HG03196 (cell line): ENCODE measurements around the gene ZNF385B.

Experiments
- ATAC-seq: cut with Tn5 transposase; IDR thresholded peaks from one replicate; pipeline ENCODE4 v1.9.1; 2021; ENCODE audit not compliant: unreplicated experiment

The ZNF385B gene

DNA sequence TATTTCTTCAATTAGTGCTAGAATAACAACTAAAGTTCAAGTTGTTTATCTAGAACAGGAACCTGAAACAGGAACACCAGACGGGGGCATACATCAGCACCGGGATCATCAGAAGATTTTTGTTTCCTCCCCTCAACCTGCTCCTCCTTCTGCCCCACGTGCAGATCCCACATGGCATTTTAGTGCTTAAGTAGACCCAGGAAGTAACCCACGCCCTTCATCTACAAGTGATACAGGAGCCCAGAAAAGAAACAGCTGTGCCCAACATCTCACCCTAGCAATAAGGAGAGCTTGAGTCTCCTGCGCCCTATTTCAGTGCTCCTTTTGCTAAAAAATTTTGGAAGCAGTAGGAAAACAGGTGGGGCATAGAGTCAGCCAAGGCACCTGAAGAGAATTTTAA, 5.2 kb downstream of the ZNF385B start:
- ATAC-seq, result no peak

- no peak for ATAC-seq
Observed at GRCh38 chr2:179855673-179856072, 5.7 kb downstream of the ZNF385B start.

DNA sequence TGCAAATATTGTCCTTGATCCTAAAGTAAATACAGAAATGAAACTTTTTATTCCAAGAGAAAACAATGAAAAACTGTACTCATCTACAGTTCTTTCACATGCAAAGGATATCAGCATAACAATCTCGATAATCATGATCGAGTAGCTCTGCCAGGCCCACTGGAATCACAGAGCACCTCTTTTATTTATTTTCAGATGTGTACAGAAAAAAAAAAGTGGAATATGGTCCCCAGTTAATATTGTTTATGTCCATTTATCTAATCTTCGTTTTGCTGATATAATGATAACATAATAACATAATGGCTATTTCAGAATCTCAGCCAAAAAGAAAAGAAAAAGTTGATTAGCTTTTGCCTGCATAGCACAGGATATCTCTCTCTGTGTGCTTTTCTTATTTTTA, 6.5 kb downstream of the ZNF385B start:
- ATAC-seq, result no peak

- no peak for ATAC-seq
Observed at GRCh38 chr2:179853108-179853507, 8.3 kb downstream of the ZNF385B start.

- ATAC-seq, result no peak
Observed at GRCh38 chr2:179850188-179850587, 11.2 kb downstream of the ZNF385B start.

- no peak for ATAC-seq
Observed at GRCh38 chr2:179849719-179850118, 11.7 kb downstream of the ZNF385B start.

GRCh38 chr2:179843541-179843940, 17.9 kb downstream of the ZNF385B start:
- no peak for ATAC-seq

DNA sequence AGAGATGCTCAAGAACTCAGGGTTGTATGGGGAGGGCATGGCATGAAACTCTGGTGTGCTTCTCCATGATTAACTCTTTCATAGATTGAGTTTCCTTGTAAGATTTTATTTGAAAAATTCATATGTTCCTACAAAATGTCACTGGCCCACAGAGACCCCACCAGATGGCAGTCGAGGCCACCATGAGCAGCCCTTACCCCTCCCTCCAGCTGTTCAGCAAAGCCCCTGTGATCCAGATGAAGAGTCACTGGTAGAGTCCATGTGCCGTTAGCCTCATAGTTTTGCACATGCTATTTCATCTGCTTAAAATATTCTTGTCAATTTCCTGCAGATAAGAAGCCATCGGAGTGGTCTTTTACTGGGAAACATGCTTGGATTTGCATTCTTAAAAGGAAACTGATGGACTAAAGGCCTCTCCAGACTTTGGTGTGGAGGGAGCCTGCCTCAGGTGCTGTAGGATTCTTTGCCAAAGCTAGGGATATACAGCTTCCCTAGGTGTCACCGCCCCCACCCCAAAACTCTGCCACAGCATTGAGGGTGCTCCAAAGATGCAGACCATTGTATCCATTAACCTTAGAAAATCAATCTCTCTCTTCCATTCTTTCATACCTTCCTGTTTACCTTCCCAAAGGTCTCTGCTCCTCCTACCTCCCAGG, 18.8 kb downstream of the ZNF385B start:
- ATAC-seq, result no peak

DNA sequence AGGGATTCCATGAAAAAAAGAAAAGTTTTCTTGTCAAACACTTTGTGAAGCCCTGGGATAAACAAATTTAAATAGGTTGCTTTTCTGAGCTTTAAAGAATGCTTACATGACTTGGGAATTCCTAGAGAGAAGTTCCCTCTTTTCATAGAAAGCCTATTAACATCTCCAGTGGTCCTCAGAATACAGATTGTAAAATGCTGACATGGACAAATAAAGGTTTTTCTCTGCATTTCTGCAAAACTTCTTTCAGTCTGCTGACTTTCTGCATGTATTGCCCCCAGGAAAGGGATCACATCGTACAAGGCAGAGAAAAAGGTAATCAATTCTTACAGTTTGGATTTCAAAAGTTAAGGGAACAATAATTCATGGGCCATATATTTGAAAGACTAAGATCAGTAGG, 20.6 kb downstream of the ZNF385B start:
- no peak for ATAC-seq

DNA sequence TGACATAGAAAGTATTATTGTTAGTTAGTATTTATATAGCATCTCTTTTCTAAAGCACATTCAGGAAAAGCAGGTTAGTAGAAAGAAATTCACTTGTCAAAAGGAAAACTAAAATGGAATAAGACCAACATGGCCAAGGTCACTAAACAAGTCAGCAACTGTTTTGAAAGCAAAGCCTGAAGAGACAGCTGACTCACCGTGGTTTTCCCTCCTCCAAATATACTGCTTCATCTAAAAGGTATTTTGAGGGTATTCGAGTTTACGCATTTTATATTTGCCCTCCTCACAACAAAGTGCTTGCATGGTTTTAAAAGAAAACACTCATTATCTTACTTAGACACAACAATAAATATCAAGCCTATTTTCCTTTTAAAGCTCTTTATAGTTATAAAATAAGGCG, 24.0 kb downstream of the ZNF385B start:
- ATAC-seq, result no peak

DNA sequence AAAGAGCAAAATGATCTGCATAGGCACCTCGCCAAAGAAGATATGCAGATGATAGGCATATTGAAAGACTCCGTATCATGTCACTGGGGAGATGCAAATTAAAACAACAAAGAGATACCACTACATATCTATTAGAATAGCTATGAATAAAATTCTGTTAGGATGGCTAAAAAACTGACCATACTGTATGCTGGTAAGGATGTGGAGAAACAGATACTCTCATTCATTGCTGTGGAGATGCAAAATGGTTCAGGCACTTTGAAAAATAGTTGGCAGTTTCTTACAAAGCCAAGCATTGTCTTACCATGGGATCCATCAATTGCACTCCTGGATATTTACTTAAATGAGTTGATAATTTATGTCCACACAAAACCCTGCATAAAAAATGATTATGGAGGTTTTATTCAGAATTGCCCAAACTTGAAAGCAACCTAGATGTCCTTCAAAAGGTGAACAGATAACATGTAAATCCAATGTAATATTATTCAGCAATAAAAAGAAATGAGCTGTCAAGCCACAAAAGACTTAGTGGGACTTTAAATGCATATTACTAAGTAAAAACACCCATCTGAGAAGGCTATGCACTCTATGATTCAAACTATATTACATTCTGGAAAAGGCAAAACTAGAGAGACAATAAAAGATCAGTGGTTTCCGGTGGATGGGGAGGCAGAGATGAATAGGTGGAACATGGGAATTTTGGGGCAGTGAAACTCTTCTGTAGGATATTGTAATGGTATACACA, 31.2 kb downstream of the ZNF385B start:
- no peak for ATAC-seq

DNA sequence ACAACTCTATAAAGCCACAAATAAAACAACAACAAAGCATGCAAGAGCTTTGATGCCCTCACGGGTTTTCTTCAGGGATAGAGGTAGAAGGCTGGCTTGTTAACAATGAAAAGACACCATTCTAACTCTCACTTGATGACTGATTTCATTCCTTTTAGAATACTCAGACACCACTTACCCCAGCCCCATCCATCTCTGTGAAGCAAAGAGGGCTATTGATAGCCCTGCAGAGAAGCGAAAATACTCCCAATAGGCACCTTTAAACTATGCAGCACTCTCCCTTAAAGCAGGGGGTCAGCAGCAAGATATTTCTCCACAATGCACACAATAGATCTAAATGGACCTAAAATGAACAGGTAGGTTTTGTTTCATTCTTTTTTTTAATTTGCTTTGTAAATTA, 35.1 kb downstream of the ZNF385B start:
- ATAC-seq, result no peak

GRCh38 chr2:179825494-179825893, 35.9 kb downstream of the ZNF385B start:
- ATAC-seq, result peak; percentile 58

DNA sequence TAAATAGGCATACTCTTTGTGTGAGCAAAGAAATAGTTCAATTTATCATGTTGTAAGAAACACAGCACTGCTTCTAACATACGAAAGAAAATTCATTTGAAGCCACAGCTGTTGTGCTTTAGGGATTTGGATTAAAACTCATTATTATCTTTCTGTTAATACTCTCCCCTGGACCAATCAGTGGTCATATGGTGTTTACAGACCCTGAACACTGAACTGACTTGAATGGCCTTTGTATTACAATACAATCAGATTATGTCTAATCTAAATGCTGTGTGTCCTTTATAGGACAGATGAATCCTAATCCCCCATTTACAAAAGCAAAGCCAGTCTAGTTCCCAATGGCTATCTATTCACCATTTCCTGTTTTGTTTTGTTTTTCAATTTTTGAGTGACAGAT, 36.5 kb downstream of the ZNF385B start:
- no peak for ATAC-seq

- ATAC-seq, result no peak
Observed at GRCh38 chr2:179822540-179822939, 38.9 kb downstream of the ZNF385B start.

DNA sequence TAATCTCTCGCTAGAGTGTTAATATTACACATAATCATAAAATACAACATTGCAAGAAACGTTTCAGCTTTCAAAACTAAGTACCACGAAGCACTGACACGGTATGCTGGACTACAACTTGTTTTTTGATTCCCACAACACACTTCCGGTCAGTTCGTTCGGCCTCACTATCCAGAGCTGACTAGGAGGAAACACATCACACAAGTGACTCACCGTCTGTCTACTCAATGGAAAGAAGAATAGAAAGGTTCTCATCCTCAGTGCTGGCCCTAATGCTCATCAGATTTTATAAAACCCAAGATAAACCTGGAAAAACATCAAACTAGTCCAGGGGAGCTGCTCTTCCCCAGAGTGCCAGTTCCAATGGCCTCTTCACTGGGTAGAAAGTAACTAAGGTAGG, 42.9 kb downstream of the ZNF385B start:
- no peak for ATAC-seq

GRCh38 chr2:179817181-179817841, 44.1 kb downstream of the ZNF385B start:
- ATAC-seq, result no peak

DNA sequence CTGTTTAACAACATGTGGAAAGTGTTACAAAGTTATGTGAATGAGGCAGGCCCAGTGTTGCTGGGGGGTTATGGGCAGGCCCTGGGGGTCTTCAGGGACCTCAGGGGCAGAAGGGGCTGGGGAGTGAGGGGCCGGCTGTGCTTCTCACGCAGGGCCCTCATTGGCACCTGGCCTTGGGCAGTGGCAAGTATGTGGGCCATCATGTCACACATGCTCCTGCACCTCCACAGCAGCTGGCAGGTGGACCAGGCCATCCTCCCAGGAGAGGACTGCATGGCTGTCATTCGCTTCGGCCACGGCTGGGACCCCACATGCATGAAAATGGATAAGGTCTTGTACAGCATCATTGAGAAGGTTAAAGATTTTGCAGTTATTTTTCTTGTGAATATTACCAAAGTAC, 47.4 kb downstream of the ZNF385B start:
- no peak for ATAC-seq

GRCh38 chr2:179812501-179812900, 48.9 kb downstream of the ZNF385B start:
- no peak for ATAC-seq

DNA sequence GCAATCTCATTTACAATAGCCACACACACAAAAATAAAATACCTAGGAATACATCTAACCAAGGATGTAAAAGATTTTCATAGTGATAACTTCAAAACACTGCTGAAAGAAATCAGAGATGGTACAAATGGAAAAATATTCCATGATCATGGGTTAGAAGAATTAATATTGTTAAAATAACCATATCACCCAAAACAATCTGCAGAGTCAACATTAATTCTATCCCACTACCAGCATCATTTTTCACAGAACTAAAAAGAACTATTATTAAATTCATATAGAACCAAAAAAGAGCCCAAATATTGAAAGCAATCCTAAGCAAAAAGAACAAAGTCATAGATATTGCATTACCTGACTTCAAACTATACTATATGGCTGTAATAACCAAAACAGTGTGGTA, 50.4 kb downstream of the ZNF385B start:
- ATAC-seq, result no peak

- no peak for ATAC-seq
Observed at GRCh38 chr2:179809606-179810005, 51.8 kb downstream of the ZNF385B start.

- no peak for ATAC-seq
Observed at GRCh38 chr2:179805001-179805400, 56.4 kb downstream of the ZNF385B start.
